GM20000 (cell line): ENCODE data around the gene AKT3.

Experiments used
- DNase-seq: peaks from one replicate; pipeline ENCODE4 v3.0.0; 2012; ENCODE audit warnings: low spot score
- TF ChIP-seq, protein P1 (sequence below): IDR thresholded peaks from 2 replicates; pipeline ENCODE4 v1.5.1; 2012; ENCODE audit warnings: mild to moderate bottlenecking, control low read depth; ENCODE audit errors: extremely low read depth, missing control alignments

AKT3 gene

DNA sequence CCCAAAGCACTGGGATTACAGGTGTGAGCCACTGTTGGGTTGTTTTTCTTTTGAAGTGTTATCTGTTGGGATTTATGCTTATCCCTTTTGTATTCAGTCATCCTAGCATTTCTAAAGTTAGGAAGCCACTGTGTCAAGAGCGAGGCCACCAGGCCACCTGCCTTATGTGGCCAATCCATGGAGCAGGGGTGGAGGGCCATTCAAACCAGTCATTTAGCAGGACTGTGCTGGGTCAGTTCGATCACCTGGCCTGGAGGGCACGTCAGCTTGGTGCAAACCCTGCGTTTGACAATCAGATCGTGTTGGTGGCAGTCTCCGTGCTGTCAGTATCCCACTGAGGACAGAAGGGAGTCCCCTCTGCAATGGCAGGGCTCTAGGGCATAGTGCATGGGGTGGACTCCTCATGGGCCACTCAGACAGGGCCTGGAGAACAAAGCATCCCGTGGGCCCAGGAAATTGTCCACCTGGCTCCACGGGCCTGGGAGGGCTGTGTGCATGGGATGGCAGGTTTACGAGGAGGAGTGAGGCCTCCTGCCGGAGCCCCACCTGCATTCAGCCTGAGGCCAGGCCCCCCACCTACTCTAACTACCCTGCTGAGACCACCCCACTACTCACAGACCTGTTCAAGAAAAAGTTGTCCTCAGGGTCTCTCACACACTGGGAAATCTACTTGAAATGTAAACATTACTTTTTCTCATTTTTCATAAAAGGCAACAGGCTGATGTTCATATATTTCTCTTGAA lies 351.9 kb downstream of the AKT3 start:
- no peak for DNase-seq
- TF ChIP-seq, protein P1, sequence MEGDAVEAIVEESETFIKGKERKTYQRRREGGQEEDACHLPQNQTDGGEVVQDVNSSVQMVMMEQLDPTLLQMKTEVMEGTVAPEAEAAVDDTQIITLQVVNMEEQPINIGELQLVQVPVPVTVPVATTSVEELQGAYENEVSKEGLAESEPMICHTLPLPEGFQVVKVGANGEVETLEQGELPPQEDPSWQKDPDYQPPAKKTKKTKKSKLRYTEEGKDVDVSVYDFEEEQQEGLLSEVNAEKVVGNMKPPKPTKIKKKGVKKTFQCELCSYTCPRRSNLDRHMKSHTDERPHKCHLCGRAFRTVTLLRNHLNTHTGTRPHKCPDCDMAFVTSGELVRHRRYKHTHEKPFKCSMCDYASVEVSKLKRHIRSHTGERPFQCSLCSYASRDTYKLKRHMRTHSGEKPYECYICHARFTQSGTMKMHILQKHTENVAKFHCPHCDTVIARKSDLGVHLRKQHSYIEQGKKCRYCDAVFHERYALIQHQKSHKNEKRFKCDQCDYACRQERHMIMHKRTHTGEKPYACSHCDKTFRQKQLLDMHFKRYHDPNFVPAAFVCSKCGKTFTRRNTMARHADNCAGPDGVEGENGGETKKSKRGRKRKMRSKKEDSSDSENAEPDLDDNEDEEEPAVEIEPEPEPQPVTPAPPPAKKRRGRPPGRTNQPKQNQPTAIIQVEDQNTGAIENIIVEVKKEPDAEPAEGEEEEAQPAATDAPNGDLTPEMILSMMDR, result no peak

GRCh38 chr1:243496806-243497205 lies 353.2 kb downstream of the AKT3 start:
- TF ChIP-seq, protein P1, result no peak
- no peak for DNase-seq

- DNase-seq, result no peak
Observed at GRCh38 chr1:243496187-243496646, 353.8 kb downstream of the AKT3 start.

DNA sequence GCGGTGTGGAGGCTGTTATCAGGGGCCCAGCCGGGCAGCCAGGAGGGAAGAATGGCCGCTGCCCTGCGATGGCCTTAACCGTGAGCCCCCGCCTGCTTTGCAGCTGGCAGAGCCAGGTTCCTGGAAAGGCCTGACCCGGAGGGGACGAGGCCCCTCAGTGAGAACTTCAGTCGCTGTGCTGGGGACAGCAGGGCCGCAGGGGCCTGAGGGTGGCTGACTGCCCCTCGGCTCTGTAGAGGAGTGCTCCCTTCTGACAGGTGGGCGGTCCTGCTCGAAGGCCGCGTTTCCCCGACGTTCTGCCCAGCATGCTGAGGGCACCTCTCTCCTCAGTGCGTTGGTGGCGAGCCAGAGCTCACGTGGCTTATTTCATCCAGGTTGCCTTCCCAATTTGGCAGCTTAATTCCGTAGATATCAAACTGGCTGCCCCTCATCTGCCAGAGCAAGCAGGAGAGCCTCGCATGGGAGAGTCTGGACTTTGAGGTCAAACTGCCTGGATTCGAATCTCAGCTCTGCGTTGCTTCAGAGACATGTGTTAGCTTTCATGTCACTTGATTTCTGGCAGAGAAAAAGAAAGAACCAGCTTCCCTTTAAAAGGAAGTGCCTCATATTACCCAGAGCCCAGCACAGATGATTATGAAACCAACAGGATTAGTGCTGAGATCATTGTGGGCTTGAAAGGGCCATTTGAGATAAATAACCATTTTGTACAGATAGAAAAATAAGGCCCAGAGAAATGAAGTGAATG lies 354.4 kb downstream of the AKT3 start:
- TF ChIP-seq, protein P1, result no peak
- peak; percentile 29 for DNase-seq

More at GRCh38 chr1:243496187-243496646, 353.8 kb downstream of the AKT3 start:
- TF ChIP-seq, protein P1, result no peak

- TF ChIP-seq, protein P1, result no peak
- DNase-seq, result no peak
Observed at GRCh38 chr1:243494741-243495431, 355.2 kb downstream of the AKT3 start.

DNA sequence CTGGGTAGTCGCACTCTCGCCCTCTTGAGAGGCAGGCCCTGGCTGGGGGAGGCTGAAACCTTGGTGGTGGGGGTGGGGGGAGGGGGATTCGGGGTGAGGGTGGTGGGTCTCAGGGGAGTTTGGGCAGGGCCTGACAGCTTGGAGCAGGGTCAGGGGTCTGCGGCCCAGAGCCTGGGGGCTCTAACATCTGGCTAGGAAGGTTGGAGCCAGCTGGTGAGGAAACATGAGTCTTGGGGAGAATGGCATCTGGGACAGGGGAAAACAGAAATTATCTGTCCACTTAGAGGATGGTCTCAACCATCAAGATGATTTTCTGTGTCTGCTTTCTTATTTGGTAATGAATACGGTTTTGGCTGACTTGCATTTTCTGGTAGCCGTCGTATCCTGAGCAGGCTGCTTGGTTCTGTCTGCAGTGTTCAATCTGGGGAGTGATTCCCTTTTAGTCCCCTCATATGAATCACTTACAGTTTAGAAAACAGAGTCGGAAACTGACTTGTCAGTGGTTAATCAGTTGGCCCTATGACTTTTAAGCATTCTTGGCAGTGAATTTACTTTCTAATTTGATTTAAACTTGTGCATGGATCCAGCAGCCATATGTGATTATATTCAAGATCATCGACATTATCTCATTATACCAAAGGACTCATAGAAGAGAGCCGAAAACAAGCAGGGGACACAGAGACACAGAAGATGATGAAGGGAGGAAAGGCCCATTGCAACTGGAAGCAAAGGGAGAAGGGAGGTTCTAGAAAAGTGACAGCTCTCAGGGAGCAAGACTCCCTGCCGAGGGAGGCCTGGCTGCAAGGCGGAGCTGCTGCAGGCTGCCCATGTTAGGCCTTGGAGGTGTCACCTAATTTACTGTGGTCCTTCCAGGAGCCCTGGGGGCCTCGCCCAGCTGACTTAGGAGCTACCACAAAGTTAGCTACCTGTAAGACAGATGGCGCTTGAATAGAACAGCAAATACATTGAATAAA lies 356.6 kb downstream of the AKT3 start:
- no peak for DNase-seq

More for the DNA sequence above, 356.6 kb downstream of the AKT3 start:
- TF ChIP-seq, protein P1, result no peak
